HFFc6 (cell line): ENCODE data around the gene CAPN10. TPM values are rescaled to one million over a fixed set of nuclear protein-coding genes. Genes with fewer than 3 reads are reported as not detected.

Experiments used
- DNase-seq: peaks from one replicate; pipeline ENCODE4 v3.0.0-alpha.2; 2018
- H3K27ac Mint-ChIP-seq: 2 replicates; pipeline ENCODE4 v1.8.0; 2020; ENCODE audit warnings: mild to moderate bottlenecking, mixed read lengths
- H3K27me3 Mint-ChIP-seq: 2 replicates; pipeline ENCODE4 v1.8.0; 2021; ENCODE audit warnings: mild to moderate bottlenecking, moderate library complexity, mixed read lengths; ENCODE audit not compliant: insufficient read depth
- H3K36me3 Mint-ChIP-seq: 2 replicates; pipeline ENCODE4 v1.8.0; 2021; ENCODE audit warnings: low read depth, mixed read lengths
- H3K4me1 Mint-ChIP-seq: 2 replicates; pipeline ENCODE4 v1.8.0; 2020; ENCODE audit warnings: low read depth, mixed read lengths
- H3K4me3 Mint-ChIP-seq: 2 replicates; pipeline ENCODE4 v1.8.0; 2020; ENCODE audit warnings: mild to moderate bottlenecking, moderate library complexity, mixed read lengths
- H3K9me3 Mint-ChIP-seq: 2 replicates; pipeline ENCODE4 v1.8.0; 2020; ENCODE audit warnings: mild to moderate bottlenecking, mixed read lengths
- total RNA-seq, 6 experiments: library from RNA; stranded (reverse); fragmentation: NEBNext Ultra II Directional; extraction: Animal tissue kit (Norgen Biotek cat#: 25700); gene quantifications; 2 replicates in 1 of 6; 3 replicates in 5 of 6; pipeline ENCODE4 v1.2.3, GENCODE V29; 2021
- TF ChIP-seq, protein P1 (sequence below): fragments of 200-600 bp; sonication (generic); IDR thresholded peaks from 2 replicates; pipeline ENCODE4 v1.5.0; 2021; ENCODE audit warnings: antibody characterized with exemption, mild to moderate bottlenecking

The CAPN10 gene
- total RNA-seq, 6 experiments from 2014 or later = 13.9 to 20.5 (median 15.0) TPM

DNA sequence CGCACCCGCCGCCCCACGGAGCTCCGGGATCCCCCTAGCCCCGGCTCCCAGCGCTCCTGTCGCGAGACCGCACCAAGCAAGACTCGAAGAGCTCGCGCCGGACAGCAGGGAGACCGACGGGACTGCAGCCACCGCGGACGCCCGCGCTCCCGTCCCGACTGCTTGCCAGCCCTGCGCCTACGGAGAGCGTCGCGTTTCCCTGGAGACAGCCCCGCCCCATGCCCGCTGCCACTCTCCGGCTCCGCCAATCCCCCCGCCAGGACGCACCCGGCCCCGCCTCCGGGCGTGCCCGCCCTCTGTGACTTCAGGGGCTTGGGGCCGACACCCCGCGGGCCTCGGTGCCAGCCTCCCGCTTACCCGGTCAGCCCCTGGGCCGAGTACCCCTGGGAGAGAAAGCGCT lies 28.7 kb upstream of the CAPN10 start, which contains the start of gene ANKMY1:
Gene ANKMY1, minus strand, starts transcription at position 181 of the 400 bp plus-strand sequence. CDS start 653 bp downstream, outside the sequence.
- DNase-seq = peak; percentile 49
- no peaks in the 10 kb centered on the region for H3K9me3 Mint-ChIP-seq
- H3K27me3 Mint-ChIP-seq = no peaks in the 10 kb centered on the region
- H3K4me1 Mint-ChIP-seq = peaks cover 38% of the 10 kb centered on the region
- H3K4me3 Mint-ChIP-seq = peak within 1 kb of the TSS; percentile 93
- TF ChIP-seq, protein P1, sequence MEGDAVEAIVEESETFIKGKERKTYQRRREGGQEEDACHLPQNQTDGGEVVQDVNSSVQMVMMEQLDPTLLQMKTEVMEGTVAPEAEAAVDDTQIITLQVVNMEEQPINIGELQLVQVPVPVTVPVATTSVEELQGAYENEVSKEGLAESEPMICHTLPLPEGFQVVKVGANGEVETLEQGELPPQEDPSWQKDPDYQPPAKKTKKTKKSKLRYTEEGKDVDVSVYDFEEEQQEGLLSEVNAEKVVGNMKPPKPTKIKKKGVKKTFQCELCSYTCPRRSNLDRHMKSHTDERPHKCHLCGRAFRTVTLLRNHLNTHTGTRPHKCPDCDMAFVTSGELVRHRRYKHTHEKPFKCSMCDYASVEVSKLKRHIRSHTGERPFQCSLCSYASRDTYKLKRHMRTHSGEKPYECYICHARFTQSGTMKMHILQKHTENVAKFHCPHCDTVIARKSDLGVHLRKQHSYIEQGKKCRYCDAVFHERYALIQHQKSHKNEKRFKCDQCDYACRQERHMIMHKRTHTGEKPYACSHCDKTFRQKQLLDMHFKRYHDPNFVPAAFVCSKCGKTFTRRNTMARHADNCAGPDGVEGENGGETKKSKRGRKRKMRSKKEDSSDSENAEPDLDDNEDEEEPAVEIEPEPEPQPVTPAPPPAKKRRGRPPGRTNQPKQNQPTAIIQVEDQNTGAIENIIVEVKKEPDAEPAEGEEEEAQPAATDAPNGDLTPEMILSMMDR = no peak
- 0 out of 2 replicates have a peak, but pooled peaks cover 6% of the 10 kb centered on the region for H3K36me3 Mint-ChIP-seq
- peak within 1 kb of the TSS; percentile 44; the same call in 1 of the 2 replicates for H3K27ac Mint-ChIP-seq

DNA sequence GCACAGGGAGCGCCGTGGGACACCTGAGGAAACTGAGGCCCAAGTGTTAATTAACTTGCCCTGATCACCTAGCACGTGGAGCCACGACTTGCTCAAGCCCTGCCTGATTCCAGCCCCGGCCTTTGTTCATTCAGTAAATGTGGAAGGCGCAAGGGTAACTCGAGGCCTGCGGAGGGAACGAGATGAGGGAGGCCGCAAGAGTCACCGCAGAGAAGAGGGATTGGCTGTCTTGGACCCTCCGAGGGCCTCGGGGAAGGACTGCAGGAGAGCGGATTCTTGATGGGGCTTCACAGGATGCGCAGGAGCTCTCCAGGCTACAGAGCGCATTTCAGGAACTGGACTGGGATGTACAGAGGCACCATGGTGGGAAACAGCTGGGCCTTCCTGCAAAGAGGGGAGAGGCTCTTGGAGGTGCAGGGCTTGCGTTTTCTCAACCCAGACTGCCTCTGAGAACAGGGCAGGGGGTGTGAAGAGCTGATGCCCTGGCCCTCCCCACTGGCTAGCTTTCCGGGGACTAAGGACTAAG lies 28.2 kb upstream of the CAPN10 start:
- Mint-ChIP-seq H3K4me3 (peak overlapping the region; percentile 93), H3K27me3 (no peaks in the 10 kb centered on the region), H3K27ac (no peak overlapping the region), H3K9me3 (no peaks in the 10 kb centered on the region), H3K4me1 (peaks cover 38% of the 10 kb centered on the region), H3K36me3 (peaks cover 6% of the 10 kb centered on the region; the same call in 1 of the 2 replicates)
- TF ChIP-seq, protein P1 = no peak
- DNase-seq = no peak

DNA sequence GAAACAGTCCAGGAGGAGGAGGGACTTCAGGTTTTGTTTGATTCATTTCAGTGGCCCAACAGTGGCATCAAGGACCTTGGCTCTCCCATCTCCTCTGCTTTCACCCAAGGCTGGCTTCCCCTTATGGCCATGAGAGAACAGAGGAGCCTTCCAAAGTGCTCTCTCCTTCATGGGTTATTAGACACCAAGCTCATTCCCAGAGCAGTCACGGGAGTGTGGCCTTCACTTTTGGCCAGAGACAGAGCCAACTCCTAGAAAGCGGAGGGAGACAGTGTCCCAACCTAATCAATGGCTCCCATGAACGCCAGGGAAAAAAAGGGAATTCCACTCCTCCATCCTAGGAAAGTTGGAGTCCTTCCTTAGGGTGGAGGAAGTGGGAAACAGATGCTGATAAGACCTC lies 27.2 kb upstream of the CAPN10 start:
- H3K4me3 Mint-ChIP-seq = peak overlapping the region; percentile 93
- peak overlapping the region; percentile 44; the same call in 1 of the 2 replicates for H3K27ac Mint-ChIP-seq
- peaks cover 11% of the 10 kb centered on the region for H3K36me3 Mint-ChIP-seq
- TF ChIP-seq, protein P1 = no peak
- no peaks in the 10 kb centered on the region for H3K27me3 Mint-ChIP-seq
- DNase-seq = no peak
- peaks cover 46% of the 10 kb centered on the region for H3K4me1 Mint-ChIP-seq
- H3K9me3 Mint-ChIP-seq = no peaks in the 10 kb centered on the region

DNA sequence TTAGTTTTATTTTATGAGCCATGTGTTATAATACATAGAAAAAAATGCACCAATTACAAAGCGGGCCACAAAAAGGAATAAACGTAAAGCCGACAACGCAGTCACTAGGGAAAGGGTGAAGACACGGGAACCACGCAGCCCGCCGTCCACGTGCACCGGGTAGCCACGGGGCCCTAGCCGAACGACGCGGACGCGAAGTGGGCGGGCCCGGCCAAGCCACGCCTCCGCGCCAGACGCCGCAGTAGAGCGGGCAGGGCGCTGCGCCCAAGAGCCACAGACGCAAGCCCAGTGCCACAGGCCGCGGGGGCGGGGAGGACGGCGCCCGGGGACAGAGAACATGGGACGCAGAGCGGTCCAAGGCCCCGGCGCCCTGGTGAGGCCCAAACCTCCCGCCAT lies 26.5 kb upstream of the CAPN10 start, which contains the start of gene DUSP28:
Gene DUSP28, plus strand, starts transcription at position 274 of the 396 bp plus-strand sequence. CDS start 328 bp downstream, outside the sequence.
- peaks cover 11% of the 10 kb centered on the region for H3K36me3 Mint-ChIP-seq
- peak within 1 kb of the TSS; percentile 97 for H3K27ac Mint-ChIP-seq
- no peaks in the 10 kb centered on the region for H3K27me3 Mint-ChIP-seq
- H3K4me1 Mint-ChIP-seq = peaks cover 54% of the 10 kb centered on the region
- TF ChIP-seq, protein P1 = no peak
- H3K9me3 Mint-ChIP-seq = no peaks in the 10 kb centered on the region
- H3K4me3 Mint-ChIP-seq = peak within 1 kb of the TSS; percentile 93
- peak; percentile 80 for DNase-seq

DNA sequence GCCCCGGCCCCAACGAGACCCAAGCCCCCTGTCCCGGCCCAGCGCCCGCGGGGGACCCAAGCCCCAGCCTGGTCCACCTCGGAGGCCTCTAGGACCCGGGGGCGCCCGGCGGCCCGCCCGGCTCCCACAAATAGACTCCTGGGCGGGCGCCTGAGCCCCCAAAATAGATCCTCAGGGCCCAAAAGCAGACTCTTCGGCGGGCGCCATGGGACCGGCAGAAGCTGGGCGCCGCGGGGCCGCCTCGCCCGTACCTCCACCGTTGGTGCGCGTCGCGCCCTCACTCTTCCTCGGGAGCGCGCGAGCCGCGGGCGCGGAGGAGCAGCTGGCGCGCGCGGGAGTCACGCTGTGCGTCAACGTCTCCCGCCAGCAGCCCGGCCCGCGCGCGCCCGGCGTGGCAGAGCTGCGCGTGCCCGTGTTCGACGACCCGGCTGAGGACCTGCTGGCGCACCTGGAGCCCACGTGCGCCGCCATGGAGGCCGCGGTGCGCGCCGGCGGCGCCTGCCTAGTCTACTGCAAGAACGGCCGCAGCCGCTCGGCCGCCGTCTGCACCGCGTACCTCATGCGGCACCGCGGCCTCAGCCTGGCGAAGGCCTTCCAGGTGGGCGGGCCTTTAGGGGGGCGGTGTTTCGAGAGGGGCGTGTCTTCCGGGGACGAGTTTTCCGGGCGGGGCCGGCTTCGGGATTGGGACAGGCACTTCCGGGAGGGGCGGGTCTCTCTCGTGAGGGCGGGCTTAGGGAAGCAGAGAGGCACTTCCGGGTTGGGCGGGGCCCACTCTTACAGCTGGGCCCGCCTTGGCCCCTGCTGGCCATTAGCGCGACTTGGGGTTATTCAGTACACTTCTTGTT lies 25.8 kb upstream of the CAPN10 start:
- peak overlapping the region; percentile 97 for H3K27ac Mint-ChIP-seq
- no peaks in the 10 kb centered on the region for H3K9me3 Mint-ChIP-seq
- TF ChIP-seq, protein P1 = peak; percentile 56; the same call in 1 of the 2 replicates
- peaks cover 60% of the 10 kb centered on the region for H3K4me1 Mint-ChIP-seq
- peaks cover 11% of the 10 kb centered on the region for H3K36me3 Mint-ChIP-seq
- peak; percentile 97 for DNase-seq
- H3K27me3 Mint-ChIP-seq = no peaks in the 10 kb centered on the region
- H3K4me3 Mint-ChIP-seq = peak overlapping the region; percentile 93
